GM12865 (cell line): ENCODE data around the gene HOMER2.

Source experiments
- DNase-seq: peaks from one replicate; pipeline ENCODE4 v3.0.0; 2010; ENCODE audit warnings: low read depth
- H3K4me3 ChIP-seq: 2 replicates; pipeline ENCODE4 v1.5.1; 2011; ENCODE audit warnings: mild to moderate bottlenecking, low read depth, low read length, control low read depth
- TF ChIP-seq, protein P1 (sequence below): IDR thresholded peaks from 2 replicates; pipeline ENCODE4 v1.5.1; 2011; ENCODE audit warnings: low read length, control low read depth, low read depth, inconsistent platforms; ENCODE audit not compliant: insufficient read depth; ENCODE audit errors: missing control alignments

Gene HOMER2

DNA sequence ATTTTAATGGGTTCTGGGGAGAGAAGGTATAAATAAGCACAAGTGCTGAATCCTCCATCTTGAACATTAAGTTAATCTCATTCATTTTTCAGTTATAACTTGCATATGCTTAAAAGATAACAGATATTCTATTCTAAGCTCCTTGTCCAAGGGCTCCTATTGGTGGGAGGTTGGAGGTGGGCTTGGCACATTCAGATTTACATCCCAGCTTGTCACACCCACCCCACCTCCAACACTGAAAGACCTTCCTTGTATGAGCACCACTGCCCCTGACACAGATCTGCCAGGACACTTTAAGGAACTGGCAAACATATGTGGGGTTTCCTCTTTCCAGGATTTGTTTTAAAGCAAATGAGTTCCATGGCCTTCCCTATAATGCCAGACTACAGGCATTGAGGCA is 30.6 kb downstream of the HOMER2 start:
- H3K4me3 ChIP-seq = no peak overlapping the region
- no peak for DNase-seq
- TF ChIP-seq, protein P1, sequence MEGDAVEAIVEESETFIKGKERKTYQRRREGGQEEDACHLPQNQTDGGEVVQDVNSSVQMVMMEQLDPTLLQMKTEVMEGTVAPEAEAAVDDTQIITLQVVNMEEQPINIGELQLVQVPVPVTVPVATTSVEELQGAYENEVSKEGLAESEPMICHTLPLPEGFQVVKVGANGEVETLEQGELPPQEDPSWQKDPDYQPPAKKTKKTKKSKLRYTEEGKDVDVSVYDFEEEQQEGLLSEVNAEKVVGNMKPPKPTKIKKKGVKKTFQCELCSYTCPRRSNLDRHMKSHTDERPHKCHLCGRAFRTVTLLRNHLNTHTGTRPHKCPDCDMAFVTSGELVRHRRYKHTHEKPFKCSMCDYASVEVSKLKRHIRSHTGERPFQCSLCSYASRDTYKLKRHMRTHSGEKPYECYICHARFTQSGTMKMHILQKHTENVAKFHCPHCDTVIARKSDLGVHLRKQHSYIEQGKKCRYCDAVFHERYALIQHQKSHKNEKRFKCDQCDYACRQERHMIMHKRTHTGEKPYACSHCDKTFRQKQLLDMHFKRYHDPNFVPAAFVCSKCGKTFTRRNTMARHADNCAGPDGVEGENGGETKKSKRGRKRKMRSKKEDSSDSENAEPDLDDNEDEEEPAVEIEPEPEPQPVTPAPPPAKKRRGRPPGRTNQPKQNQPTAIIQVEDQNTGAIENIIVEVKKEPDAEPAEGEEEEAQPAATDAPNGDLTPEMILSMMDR = no peak

DNA sequence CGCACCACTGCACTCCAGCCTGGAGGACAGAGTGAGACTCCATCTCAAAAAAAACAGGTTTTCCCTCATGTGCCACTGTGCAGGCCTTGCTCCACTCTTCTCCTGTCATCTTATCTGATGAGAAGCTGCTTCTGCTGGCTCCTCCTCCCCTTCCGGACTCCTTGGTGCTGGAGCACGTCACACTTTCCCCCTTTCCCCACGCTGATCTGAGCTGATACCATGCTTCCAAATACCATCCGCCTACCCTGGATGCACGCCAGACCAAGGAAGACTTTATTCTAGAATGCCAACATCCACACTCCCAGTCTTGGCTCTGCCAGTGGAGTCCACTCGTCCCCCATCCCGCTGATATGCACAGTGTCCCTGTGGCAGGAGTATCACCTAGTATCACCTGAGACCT is 31.3 kb downstream of the HOMER2 start:
- DNase-seq = no peak
- TF ChIP-seq, protein P1 = no peak
- H3K4me3 ChIP-seq = no peak overlapping the region

DNA sequence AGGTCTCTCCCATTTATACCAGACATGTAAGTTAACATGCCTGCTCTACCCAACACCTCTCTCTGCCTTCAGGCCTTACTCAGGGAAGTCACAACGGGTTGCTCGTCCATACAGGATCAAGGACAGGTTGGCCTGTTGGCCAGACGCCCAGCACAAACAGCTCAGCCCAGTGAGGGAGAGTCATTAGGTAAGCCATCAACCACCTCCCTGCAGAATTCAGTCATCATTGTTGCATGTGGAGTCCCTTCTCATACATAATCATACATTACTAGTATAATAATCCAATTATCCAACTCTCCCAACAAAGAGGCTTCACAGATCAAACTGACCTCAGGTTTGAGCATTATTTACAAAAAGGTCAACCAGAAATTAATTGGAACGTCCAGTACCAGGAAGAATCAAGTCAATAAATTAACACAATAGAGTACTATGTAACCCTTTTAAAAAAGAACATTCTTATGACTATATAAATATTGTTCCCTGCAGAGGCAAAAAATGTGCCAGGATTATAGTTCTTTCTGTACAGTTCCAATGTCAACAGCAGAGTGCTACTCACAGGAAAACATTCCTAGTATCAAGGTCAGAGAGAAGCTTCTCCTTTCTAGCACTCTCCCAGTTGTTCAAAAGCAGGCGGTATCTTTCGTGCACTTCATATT is 33.2 kb downstream of the HOMER2 start:
- H3K4me3 ChIP-seq = no peak overlapping the region
- TF ChIP-seq, protein P1 = no peak
- no peak for DNase-seq

DNA sequence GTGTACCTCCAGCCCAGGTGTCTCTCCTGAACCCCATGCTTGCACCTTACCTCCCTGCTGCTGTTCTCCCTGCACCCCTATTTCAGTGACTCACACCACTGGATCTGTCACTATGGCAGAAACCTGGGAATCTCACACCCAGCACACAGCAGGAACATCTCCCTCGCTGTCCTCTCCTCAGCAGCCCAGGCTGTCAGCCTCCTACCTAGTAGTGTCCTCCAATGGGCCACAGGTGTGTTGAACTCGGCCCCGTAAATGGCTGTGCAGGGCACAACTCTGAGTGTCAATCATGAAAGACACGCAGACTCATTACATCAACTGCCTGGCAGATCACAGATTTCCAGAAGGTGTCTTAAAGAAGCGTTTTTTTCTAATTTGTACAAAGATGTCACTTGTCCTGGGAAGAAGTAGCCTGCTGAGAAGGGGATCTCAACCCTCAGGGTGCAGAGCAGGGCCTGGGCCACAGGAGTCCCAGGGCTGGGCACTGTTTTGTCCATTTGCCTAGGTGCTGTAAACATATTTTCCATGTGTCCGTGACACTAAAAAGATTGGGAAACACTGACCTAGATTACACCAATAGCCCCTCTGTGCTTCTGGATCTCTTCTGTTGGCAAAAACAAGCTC is 33.8 kb downstream of the HOMER2 start:
- no peak for DNase-seq
- TF ChIP-seq, protein P1 = no peak
- no peak overlapping the region for H3K4me3 ChIP-seq

DNA sequence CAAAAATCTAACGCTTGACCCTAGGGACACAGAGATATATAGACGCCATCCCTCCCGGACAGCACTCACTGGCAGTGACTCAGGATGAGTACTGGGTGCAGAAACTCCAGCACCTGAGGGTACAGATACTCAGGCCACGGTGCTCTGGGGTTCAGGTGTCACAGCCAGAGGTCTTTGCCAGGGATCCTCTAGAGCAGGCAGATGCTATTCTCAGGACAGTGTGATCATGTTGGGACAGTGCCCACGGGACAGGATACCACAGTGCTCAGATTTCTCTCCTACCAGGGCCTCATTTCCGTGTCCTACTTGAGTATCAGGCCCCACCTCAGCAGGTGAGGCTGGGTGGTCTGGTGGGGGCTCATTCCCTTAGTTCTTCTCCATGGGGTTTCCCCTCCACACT is 34.4 kb downstream of the HOMER2 start:
- H3K4me3 ChIP-seq = no peak overlapping the region
- no peak for DNase-seq
- TF ChIP-seq, protein P1 = no peak

DNA sequence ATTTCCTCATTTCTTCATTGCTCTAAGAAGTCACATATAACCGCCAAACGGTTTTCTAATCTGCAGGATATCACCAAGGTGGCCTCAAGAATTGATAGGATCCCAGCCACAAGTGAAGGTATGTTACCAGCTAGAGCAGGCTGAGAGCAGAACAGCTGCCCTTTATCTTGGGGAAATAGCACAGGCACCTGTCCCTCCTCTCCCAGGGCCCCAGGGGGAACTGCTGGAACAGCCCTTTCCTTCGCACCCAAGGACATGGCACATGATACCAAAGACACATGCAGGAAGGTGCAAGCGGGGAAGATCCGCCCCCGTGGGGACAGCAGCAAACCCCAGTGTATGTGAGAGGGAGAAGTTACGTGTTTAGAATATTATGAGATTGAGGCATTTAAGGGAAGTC is 35.3 kb downstream of the HOMER2 start:
- TF ChIP-seq, protein P1 = no peak
- no peak for DNase-seq
- H3K4me3 ChIP-seq = no peak overlapping the region
